Stimulated activated CD4-positive, alpha-beta T cell treated with anti-CD3 and anti-CD28 coated beads, Interleukin-4, amount 100 ng/mL, for 48 hours (primary cell): ENCODE results near the gene GPT2.

Source experiments
- DNase-seq, 2 donors: peaks; one replicate each; pipeline ENCODE4 v3.0.0-alpha.2; 2020; ENCODE audit warnings: low read depth in 2 of 2

GPT2 gene

DNA sequence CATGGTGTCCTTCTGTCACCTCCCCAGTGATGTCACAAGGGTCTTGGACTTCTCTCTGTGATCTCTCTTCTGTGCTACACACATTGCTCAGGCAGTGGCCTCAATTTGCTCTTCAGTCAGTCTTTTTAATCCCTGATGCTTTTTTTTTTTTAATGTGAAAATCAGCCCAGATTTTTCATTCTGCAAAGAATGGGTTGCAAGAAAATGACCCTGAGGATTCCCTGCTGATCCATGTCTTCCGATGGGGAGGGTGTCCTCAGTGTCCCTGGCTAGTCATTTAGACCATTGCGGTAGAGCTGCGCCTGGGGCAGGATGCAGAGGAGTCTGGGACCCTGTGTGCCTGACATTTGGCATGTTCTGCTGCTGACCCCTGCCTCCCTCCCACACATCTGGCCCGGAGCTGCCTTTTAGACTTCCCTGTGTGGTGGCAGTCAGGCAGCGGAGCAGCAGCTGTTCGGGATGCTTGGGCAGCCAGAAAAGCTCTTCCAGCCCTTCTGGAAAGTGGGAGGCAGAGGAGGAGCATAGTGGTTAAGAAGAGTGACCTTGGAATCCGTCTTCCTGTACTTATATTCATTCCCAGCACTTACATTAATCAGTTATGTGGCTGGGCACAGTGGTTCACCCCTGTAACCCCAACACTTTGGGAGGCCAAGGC is 12.3 kb downstream of the GPT2 start:
- no peak for DNase-seq

DNA sequence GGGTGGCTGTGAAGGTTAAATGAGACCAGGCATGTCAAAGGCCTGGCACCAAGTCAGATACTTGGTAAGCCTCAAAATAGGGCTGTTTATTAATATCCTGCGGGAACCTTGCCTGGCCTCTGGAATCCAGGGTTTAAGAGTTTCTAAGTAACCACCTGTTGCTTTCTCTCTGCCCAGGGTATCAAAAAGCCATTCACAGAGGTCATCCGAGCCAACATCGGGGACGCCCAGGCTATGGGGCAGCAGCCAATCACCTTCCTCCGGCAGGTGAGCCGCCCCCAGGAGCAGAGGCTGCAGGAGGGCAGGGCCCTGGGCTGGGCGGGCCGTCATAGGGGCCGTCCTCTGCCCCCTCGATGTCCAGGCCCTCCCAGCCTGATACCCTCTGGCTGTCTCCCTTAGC is 13.3 kb downstream of the GPT2 start:
- DNase-seq, result no peak

DNA sequence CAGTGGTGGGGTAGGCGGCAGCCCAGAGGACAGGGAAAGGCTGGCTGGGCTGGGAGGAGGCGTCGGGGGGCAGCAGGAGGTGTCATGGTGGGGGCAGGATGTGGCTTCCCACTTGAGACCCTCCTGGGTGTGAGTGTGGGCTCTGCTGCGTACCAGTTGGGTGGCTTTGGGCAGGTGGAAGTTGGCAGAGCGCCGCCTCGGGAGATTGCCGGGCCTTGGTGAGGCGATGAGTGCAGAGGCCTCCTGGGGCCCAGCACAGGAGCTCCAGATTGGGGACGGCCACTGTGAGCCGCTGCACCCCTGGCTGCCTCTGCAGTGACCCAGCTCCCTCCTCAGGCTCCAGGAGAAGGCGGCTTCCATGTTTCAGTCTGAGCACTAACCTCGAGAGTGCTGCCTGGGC is 13.8 kb downstream of the GPT2 start:
- DNase-seq, result no peak

DNA sequence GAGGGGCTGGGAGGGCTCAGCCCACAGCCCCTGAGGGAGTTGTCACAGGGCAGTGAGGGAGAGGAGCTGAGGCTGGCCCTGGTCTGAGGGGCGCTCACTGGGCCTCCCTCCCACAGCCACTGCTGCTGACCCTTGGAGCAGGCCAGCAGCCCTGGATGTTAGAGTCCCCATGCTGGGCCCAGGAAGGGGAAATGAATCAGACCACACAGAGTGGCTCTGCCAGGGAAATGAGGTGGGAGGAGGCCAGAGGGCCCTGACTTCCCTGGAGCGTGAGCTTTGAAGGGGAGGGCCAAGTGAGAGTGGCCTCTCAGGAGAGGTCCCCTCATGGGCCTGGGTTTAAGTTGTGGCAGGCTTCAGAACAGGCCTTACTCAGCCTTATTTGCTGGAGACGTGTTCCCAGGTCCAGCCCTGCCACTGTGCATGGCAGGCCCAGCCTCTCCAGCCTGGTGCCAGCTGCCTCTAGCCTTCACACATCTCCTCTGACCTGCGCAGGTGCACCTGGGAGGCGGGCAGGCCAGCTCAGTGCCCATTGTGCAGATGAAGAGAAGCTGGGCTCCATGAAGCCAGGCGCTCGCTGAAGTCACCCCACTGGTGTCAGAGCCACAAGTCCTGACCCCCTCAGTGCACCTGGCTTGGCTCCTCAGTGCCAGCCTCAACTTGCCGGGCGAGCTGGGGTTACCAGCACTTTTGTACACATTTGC is 15.4 kb downstream of the GPT2 start:
- DNase-seq, result no peak

DNA sequence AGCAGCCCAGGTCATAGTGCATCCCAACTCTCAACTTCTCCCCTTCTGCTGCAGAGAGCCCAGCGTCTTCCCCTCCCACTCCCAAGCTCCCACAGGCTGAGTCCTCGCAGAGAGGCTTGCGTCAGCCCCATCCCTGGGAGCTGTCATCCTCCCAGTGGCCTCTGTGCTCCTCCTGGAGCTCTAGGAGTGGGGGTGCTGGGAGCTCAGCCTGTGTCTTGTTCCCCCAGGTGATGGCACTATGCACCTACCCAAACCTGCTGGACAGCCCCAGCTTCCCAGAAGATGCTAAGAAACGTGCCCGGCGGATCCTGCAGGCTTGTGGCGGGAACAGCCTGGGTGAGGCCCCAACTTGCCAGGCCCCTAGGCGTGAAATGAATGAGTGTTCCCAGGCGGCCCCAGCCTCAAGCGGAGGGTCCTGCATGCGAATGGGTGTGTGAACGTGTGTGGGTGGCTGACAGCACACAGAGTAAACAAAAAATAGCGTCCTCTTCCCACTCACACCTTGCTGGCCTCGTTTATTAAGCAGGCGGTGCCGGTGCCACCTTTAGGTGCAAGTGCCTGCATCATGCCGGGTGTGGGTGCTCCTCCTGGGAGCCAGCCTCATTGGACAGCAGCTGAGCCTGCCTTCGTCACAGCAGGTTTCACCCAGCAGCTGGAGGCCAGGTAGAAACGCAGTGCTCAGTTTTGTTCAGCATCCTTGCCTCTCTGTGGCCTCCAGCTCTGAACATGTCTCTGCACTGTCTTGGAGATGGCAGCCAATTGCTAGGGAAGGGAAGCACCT is 16.5 kb downstream of the GPT2 start:
- no peak for DNase-seq

DNA sequence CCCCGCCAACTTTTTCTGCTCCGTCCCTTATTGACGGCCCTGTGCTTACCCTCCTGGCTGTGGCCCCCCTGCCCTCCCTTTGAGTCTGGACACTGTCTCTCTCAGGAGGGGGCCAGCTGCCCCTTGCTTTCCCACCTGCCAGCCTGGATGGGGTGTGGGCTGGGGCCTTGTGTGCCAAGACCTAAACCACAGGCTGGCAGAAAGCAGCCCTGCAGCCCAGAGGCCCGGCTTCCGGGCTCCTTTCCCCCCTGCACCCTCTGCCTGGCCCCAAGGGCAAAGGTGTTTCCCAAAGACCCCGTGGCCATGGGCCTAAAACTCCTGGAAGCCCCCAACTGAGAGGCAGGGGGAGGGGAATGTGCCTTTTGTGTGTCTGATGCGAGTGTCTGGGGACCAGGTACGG is 17.5 kb downstream of the GPT2 start:
- DNase-seq, result no peak

DNA sequence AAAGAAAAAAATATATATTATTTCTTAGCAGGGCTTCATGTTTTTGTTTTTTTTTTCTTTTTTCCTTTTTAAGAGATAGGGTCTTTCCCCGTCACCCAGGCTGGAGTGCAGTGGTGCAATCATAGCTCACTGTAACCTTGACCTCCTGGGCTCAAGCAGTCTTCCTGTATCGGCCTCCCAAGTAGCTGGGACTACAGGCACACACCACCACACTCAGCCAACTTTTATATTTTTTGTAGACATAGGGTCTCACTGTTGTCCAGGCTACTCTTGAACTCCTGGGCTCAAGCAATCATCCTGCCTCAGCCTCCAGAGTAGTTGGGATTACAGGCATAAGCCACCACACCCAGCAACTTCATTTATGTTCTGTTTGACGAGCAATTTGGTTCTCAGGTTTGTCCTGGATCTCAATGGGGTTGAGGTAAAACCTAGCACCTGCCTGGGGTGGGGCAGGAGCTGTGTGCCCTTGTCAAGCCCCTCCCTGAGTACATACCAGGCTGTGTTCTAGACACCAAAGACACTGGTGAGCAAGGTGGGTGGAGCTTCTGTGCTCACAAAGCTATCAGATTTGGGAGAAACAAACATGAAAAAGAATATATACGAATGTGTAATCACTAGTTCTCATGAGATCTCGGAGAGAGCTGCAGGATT is 19.2 kb downstream of the GPT2 start:
- no peak for DNase-seq

DNA sequence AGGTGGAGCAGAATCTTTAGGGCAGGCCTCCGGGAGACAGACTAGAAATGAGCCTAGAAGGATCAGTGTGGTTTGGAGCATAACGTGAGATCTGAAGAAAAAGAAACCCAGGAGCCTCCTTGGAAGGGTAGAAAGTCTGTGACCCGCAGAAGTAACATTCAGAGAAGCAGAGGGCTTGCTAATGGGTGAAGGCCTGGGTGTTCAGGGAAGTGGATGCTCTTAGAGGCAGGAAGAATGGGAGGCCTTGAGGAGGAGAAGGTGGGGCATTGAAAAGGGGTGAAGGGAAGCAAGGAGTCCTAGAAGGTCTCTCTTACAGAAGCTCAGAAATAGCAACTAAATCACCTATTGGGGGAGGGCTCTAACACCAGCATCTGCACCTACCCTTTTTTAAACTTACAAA is 20.3 kb downstream of the GPT2 start:
- DNase-seq, result no peak

DNA sequence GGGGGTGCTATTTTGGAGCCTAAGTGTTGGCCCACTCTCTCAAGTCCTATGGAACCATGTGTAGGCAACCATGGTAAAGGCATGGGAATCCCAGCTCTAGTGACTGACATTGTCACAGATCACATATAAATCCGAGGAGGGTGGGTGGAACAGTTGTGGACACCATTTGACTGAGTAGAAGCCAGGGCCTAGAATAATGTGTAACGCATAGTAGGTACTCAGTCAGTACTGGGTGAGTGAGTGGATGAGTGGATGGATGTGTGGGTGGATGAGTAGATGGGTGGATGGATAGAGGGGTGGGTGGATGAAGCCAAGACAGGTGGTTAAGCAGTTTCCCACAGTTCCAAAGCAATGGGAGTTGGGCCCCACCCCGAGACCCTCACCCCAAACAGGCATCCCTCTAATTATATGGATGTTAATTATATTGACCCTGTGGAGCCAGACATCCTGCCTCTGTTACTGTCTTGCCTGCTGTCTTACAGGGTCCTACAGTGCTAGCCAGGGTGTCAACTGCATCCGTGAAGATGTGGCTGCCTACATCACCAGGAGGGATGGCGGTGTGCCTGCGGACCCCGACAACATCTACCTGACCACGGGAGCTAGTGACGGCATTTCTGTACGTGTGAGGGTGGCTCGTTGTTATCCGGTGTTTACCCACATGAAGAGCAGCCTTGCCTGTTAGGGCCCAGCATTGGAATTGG is 22.3 kb downstream of the GPT2 start:
- DNase-seq, result no peak

DNA sequence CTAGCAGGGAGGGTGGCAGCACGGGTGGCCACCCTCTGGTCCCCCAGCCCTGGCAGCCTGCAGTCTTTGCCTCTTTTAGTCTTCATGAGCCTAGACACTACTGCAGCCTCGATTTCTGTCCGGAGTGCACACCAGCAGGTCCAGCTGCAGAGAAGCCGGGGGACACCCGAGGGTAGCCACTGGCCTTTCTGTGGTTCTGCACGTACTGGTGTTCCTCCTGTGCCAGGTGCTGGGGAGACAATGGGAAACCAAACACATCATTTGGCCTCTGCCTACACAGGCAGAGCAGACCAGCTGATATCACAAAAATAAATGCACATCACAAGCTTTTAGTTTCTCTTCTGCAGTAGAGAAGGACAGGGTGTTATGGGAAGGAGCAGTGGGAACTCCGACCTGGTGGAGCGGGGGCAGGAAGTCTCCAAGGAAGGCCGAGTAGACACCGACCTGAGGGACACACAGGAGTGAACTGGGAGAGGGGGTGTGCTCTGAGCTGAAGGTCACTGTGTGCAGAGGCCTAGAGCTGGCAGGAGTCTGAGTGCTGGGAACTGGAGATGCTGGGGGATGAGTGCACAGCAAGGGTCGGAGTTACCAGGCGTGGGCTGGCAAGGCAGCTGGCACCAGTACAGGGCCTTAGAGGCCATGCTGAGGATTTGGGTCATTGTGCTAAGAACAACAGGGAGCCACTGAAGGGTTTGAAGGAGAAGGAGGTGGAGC is 23.1 kb downstream of the GPT2 start:
- DNase-seq, result no peak

DNA sequence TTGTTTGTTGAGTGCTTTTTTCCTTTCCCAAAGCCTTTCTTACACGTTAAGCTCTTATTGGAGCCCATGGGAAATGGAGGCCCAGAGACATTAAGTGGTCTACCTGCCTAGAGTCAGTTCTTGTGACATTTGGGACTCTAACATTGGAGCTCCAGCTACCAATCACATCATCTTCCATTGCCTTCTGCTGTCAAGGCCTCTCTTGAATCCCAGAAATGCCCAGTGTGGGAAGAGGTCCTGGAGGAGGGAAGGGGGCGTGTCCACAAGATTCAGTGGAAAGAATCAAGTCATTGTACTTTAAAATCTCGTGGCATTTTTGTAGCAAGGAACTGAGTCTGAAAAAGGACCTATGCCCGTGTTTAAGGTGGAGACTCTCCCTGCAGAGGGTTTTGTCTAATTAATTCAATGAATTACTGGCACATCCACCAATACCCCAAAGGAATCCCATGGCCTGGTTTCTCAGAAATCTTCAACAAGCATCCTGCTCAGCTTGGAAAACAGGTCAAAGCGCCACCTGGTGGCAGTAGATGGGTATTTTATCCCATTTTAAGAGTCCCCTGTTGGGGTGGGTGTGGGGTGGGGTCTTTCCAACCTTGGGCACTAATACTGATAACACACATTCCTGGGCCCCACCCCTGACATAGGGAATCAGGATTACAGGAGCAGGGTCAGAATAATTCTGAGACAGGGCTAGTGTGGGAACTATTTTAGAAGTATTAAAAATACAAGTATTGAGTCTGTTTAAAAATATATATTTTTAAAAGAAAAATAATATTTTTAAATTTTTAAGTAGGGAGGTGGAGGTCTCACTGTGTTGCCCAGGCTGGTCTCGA is 24.6 kb downstream of the GPT2 start:
- peak; percentile 37 to 62 for DNase-seq

DNA sequence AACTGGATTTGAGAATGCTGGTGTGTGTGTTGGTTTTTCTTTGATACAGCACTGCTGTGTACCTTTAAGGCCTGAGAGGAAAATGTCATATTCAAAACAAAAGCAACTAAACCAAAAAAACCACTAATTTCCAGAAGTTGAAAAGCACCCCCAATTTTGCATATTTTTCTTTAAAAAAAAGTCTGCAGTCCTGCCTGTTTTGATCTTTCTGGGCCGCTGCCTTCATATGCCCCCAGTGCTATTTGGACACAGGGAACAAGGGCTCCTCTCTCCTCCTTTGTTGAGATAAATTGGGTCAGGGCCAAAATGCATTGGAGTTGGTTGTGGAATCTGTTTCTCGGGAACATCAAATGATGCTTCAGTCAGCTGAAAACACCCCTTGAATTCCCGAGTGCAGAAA is 26.9 kb downstream of the GPT2 start:
- DNase-seq, result no peak

DNA sequence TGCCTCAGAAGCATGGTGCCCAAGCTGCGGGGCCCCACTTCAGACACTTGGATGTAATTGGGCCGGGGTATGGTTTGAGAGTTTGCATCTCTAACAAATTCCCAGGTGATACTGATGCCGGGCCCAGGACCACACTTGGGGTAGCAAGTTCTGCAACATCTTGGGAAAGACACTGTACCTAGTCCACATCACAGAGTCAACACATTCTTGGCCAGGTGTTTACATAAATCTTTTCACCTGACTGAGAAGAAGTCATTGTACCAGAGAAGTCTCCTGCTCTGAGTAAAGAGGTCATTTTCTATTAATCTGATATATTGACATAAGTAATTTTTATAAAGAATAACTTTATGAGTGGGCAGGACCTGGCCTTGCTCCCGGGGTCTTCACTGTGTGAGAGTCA is 27.5 kb downstream of the GPT2 start:
- DNase-seq, result no peak

DNA sequence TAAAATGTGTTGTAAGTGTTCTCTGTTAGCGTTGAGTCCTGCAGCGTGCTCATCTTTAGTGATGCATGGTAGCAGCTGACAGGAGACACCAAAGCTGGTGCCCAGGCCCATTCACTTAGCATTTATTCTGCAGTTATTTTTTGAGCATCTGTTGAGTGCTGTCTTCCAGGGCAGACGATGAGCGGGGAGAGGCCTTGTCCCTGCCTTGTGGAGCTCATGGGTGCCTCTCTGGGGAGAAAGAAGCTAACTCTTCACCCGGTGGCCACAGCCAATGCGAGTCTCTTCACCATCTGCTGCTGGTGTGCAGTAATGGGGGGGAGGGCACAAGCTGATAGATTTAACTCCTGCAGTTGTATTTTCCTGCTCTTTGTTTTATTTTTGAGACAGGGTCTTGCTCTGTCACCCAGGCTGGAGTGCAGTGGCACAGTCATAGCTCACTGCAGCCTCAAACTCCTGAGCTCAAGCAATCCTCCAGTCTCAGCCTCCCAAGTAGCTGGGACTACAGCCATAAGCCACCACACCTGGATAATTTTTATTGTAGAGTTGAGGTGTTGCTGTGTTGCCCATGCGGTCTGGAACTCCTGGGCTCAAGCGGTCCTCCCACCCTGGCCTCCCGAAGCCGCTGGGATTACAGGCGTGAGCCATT is 30.5 kb downstream of the GPT2 start:
- no peak for DNase-seq

DNA sequence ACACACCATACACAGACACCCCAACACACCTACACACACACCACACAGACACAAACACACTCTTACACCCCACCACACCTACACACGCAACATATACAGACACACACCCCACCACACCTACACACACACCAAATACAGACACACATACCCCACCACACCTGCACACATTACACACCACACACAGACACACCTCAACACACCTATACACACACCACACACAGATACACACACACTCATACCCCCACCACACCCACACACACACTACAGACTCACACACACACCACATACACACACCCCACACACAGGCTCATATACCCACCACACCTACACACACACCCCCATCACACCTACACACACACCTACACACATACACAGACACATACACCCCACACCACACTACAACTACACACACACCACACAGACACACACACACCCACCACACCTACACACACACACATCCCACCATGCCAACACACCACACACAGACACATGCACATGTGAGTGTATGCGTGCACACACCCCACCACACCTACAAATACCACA is 31.4 kb downstream of the GPT2 start:
- no peak for DNase-seq

DNA sequence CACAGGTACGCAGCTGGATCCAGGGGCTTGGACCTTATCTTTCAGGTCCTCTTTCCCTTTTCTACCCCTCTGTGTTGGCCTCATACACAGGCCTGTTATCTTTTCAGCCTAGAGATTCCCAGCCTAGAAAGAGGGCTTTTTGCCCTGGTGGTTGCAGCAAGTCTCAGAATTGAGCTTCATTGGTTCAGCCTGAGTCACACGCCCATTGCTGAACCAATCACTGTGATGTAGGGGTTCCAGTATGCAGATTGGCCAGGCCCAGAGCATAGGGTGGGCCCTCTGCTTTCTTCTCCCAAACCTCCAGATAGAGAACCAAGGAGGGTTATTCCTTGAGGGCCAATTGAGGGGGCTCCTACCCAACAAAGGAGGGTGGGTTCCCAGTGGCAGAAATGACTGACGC is 32.8 kb downstream of the GPT2 start:
- no peak for DNase-seq

DNA sequence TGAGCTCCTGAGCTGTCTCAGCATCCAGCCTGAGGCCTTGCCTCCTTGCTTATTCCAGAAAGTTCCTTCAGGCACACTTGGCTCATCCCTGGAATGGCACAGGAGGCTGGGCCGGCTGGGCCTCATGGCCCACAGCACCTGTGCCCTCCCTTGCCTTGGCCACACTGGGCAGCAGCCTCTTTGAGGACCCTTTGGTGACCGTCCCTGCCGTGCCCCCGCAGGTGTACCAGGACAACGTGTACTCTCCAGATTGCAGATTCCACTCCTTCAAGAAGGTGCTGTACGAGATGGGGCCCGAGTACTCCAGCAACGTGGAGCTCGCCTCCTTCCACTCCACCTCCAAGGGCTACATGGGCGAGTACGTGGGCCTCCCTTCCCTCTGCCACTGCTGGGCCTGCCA is 34.2 kb downstream of the GPT2 start:
- DNase-seq, result no peak

DNA sequence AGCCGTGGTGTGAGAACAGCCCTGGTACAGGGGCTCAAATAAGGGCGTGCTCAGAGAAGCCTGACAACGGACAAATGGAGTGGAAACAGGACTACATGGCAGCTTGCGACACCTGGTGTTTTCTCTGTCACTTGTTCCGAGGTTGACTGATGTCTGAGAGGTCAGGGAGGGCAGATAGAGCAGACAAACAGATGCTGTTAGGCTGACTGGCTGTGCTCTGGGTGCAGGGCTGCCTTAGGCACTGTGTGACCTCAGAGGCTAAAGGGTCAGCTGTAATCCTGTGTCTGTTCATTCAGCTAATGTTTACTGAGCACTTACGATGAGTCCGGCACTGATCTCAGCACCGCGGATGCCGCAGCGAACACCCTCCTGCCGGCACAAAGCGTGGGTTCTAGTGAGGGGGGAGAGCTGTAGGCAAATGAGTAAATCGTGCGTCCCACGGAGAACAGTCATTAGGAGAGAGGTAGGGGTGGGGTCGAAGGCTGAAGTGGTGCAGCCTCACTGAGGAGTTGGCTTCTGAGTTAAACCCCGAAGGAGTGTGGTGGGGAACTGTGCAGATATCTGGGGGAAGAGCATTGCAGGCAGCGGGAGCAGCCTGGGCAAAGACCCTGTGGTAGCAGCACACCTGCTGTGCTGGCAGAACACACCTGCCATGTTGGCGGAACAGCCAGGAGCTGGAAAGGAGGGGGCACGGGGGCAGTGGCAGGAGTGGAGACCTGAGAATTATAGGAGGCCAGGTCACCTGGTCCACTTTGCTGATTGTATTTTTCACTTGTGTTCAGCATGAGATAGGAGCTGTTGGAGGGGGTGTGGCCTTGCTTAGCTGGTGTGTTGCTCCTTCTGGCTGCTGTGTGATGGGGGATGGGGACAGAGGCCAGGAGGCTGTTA is 35.0 kb downstream of the GPT2 start:
- peak in 1 of 2 donors; percentile 4 for DNase-seq
